ENCODE results near the gene FAM43A. TPM values are rescaled to one million over a fixed set of nuclear protein-coding genes. Genes with fewer than 3 reads are reported as not detected.
A peak's percentile ranks its signal among the peaks of the same experiment; 100 is the strongest.

Gene FAM43A
- total and polyA plus RNA-seq, 2 of the 8 experiments (the other 6 are each of a cell fraction or from before 2014, with no cell fraction given), result 2.3 to 2.6 TPM

DNA sequence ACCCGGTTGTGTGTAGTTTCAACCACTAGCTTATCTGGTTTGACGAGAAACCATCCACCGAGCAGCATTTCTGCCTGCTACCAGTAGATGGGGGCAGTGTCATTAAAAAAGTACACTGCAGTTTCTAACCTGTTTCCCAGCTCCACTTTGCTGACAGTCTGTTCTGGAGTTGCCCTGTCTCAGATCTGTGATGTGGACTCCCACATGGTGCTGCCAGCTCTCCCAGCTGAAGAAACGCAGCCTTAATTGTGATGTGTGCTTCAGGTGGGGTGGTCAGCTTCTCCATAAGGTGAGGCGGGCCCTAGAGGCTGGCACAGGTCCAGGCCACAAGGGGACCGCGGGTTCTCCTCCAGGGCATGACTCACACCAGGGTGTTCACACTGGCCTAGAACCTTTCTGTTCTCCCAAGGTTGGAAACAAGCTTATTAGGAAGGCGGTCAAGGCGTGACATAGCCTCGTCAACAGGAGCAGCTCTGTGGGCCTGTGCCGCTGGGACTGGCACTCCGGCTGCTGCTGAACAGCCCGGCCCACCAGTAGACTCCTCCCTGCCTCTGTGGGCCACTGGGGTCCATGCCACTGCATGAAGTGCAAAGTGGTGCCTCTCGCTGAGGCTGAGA is 2.9 kb upstream of the FAM43A start (continued):
- TF ChIP-seq CTCF (IDR thresholded peaks at IDR 0.05; ENCODE audit: control extremely low read depth in 1 of 3, insufficient read depth in 1 of 3, low read depth in 1 of 3, low read length in 3 of 3), result peak; percentile 52 to 96 (median 95)
